ENCODE measurements around the gene GRN. TPM values are rescaled to one million over a fixed set of nuclear protein-coding genes. Genes with fewer than 3 reads are reported as not detected.
"Not testable (repeated sequence)": the region's sequence is repeated elsewhere in the genome, so short reads cannot be mapped to it uniquely, and the experiment has no call there.

GRN gene
- total and polyA plus RNA-seq, 2 of the 13 experiments (the other 11 are each of a cell fraction or from before 2014, with no cell fraction given), result 86.6 to 143 TPM

- POLR2A ChIA-PET, result interaction anchor here (0.6 to 2.0 kb wide), 7 partner anchors 9 to 182 kb away, joined by 3 to 12 read pairs (median 4); partner anchors contain the start of genes GRN and TMUB2
- in situ Hi-C loops (cut with HindIII; ENCODE audit: extremely low pct_ligation_motif_present, low pct_unique_long_range_greater_than_20kb); H3K36me3 ChIP-seq (replicated peaks in 1 of 2; ENCODE audit: control insufficient read depth in 1 of 2, insufficient read depth in 2 of 2, low read length in 2 of 2); H3K9ac ChIP-seq (ENCODE audit: insufficient read depth, low read depth, low read length); H3K79me2 ChIP-seq (ENCODE audit: insufficient read depth, low read length); FAIRE-seq; H3K4me3 ChIP-seq (replicated peaks in 1 of 3; ENCODE audit: insufficient read depth in 1 of 3, low read depth in 2 of 3, low read length in 3 of 3); H4K20me1 ChIP-seq (ENCODE audit: insufficient read depth, low read length); H2AFZ ChIP-seq (ENCODE audit: low read length); BruUV-seq (replicated peaks); H3K27me3 ChIP-seq (ENCODE audit: control insufficient read depth in 1 of 2, insufficient read depth in 2 of 2, low read length in 2 of 2); DNase-seq (ENCODE audit: low spot score); intact Hi-C loops (cut with micrococcal nuclease; ENCODE audit: unreplicated experiment); H3K9me3 ChIP-seq (ENCODE audit: low read length); CTCF ChIA-PET (ENCODE audit: low intra/inter-chr PET ratio, low total read pairs); ATAC-seq: not testable (repeated sequence)
- Histone ChIP-seq H3K4me1 (ENCODE audit: insufficient read depth, low read length) (peaks cover 75% of the 10 kb centered on the region), H3K4me2 (ENCODE audit: low read depth, low read length) (0 out of 2 replicates have a peak overlapping the region, but pooled peaks have one; percentile 2), H3K27ac (ENCODE audit: extremely low read length, insufficient read depth, low read length) (peak overlapping the region; percentile 61)
- WGBS (ENCODE audit: low lambda C conversion rate), result 88% methylated on average over 28 of the region's 42 CpGs
- peak; percentile 34; the same call in 1 of the 2 replicates for TF ChIP-seq ZNF225 (CRISPR knock-in tag; IDR thresholded peaks at IDR 0.05)
- peak in 1 of 2 experiments; percentile 6; a peak in 1 of 4 replicates for TF ChIP-seq HMGXB4 (CRISPR knock-in tag; IDR thresholded peaks at IDR 0.05; ENCODE audit: borderline replicate concordance in 1 of 2, low read depth in 1 of 2)
- TF ChIP-seq, protein P1, sequence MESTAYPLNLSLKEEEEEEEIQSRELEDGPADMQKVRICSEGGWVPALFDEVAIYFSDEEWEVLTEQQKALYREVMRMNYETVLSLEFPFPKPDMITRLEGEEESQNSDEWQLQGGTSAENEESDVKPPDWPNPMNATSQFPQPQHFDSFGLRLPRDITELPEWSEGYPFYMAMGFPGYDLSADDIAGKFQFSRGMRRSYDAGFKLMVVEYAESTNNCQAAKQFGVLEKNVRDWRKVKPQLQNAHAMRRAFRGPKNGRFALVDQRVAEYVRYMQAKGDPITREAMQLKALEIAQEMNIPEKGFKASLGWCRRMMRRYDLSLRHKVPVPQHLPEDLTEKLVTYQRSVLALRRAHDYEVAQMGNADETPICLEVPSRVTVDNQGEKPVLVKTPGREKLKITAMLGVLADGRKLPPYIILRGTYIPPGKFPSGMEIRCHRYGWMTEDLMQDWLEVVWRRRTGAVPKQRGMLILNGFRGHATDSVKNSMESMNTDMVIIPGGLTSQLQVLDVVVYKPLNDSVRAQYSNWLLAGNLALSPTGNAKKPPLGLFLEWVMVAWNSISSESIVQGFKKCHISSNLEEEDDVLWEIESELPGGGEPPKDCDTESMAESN (CRISPR knock-in tag; conservative IDR thresholded peaks at IDR 0.05), result peak; percentile 70; the same call in 1 of the 2 replicates
- TF ChIP-seq ZNF567 (CRISPR knock-in tag; IDR thresholded peaks at IDR 0.05; ENCODE audit: borderline replicate concordance), result peak; percentile 43; the same call in 1 of the 2 replicates
- TF ChIP-seq ZNF350 (CRISPR knock-in tag; IDR thresholded peaks at IDR 0.05; ENCODE audit: borderline replicate concordance, low read depth), result 0 out of 2 replicates have a peak, but pooled peaks have one; percentile 20
- TF ChIP-seq ZNF569 (CRISPR knock-in tag; IDR thresholded peaks at IDR 0.05; ENCODE audit: borderline replicate concordance), result 0 out of 2 replicates have a peak, but pooled peaks have one; percentile 11
- 0 out of 2 replicates have a peak, but pooled peaks have one; percentile 37 for TF ChIP-seq MAFG (CRISPR knock-in tag; IDR thresholded peaks at IDR 0.05)
- TF ChIP-seq ZFP91 (CRISPR knock-in tag; IDR thresholded peaks at IDR 0.05; ENCODE audit: borderline replicate concordance), result peak; percentile 7; the same call in 1 of the 2 replicates
- TF ChIP-seq ZNF468 (CRISPR knock-in tag; IDR thresholded peaks at IDR 0.05), result 0 out of 2 replicates have a peak, but pooled peaks have one; percentile 40
- TF ChIP-seq ZNF598 (CRISPR knock-in tag; IDR thresholded peaks at IDR 0.05; ENCODE audit: borderline replicate concordance), result 0 out of 2 replicates have a peak, but pooled peaks have one; percentile 16
- TF ChIP-seq, protein P2, sequence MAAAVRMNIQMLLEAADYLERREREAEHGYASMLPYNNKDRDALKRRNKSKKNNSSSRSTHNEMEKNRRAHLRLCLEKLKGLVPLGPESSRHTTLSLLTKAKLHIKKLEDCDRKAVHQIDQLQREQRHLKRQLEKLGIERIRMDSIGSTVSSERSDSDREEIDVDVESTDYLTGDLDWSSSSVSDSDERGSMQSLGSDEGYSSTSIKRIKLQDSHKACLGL (CRISPR knock-in tag; IDR thresholded peaks at IDR 0.05), result 0 out of 2 replicates have a peak, but pooled peaks have one; percentile 15
- TF ChIP-seq HNF1B (CRISPR knock-in tag; IDR thresholded peaks at IDR 0.05), result peak; percentile 26; the same call in 1 of the 2 replicates
- 0 out of 2 replicates have a peak, but pooled peaks have one; percentile 22 for TF ChIP-seq HOXA3 (CRISPR knock-in tag; IDR thresholded peaks at IDR 0.05)
Observed at GRCh38 chr17:44368391-44369243, 23.5 kb downstream of the GRN start.
